ENCODE measurements around the gene ELOB. TPM values are rescaled to one million over a fixed set of nuclear protein-coding genes. Genes with fewer than 3 reads are reported as not detected.

The ELOB gene
- total RNA-seq, 1 donor from 2014 or later = 530 TPM

DNA sequence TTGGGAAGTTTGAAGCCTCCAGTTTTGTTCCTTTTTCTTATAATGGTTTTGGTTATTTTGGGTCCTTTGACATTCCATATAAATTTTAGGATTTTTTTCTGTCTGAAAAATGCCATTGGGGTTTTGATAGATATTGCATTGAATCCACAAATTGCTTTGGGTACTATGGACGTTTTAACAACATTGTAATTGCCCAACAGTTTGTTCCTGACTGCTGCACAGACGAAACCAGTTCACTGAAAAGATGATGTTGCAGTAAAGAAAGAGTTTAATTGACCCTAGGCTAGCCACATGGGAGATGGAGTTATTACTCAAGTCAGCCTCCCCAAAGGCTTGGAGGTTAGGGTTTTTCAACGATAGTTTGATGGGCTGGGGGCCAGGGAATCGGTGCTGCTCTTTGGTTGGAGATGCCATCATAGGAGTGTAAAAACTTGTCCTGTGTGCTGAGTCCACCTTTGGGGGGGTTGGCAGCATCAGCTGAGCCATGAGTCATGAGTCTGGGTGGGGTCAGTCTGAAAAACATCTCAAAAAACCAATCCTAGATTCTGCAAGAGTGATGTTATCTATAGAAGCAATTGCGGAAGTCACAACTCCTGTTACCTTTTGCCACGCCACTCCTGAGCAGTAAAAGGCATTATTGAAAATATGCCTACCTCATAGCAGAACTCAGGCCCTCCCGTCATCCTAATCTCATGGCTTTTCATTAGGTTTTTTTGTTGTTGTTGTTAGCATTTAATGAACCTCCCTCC is 18.5 kb upstream of the ELOB start:
- TF ChIP-seq, protein P1, sequence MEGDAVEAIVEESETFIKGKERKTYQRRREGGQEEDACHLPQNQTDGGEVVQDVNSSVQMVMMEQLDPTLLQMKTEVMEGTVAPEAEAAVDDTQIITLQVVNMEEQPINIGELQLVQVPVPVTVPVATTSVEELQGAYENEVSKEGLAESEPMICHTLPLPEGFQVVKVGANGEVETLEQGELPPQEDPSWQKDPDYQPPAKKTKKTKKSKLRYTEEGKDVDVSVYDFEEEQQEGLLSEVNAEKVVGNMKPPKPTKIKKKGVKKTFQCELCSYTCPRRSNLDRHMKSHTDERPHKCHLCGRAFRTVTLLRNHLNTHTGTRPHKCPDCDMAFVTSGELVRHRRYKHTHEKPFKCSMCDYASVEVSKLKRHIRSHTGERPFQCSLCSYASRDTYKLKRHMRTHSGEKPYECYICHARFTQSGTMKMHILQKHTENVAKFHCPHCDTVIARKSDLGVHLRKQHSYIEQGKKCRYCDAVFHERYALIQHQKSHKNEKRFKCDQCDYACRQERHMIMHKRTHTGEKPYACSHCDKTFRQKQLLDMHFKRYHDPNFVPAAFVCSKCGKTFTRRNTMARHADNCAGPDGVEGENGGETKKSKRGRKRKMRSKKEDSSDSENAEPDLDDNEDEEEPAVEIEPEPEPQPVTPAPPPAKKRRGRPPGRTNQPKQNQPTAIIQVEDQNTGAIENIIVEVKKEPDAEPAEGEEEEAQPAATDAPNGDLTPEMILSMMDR (IDR thresholded peaks at IDR 0.05) = no peak
- no peak for TF ChIP-seq POLR2AphosphoS5 (IDR thresholded peaks at IDR 0.05; ENCODE audit: insufficient read depth in 1 of 2, low read depth in 1 of 2)
- TF ChIP-seq POLR2A (IDR thresholded peaks at IDR 0.05) = no peak
- DNase-seq (ENCODE audit: extremely low spot score in 2 of 2) = no peak
- H3K27ac ChIP-seq = no peak overlapping the region
- no peaks in the 10 kb centered on the region for H3K4me1 ChIP-seq
- no peak overlapping the region for H3K4me3 ChIP-seq
- intact Hi-C loops (cut with DNase I) = no loop called here
- H3K9me3 ChIP-seq = no peaks in the 10 kb centered on the region
- H3K27me3 ChIP-seq = no peaks in the 10 kb centered on the region
- H3K36me3 ChIP-seq = no peaks in the 10 kb centered on the region

DNA sequence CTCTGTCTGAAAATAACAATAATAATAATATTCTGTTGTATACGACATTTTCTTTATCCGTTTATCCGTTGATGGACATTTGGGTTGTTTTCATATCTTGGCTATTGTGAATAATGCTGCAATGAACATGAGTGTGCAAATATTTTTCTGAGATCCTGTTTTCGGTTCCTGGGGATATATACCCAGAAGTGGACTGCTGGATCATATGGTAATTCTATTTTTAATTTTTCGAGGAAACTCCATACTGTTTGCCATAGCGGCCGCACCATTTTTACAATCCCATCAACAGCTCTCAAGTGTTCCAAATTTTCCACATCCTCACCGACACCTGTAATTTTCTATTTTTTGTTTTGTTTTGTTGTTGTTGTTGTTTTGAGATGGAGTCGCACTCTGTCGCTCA is 15.9 kb upstream of the ELOB start:
- no peak overlapping the region for H3K27ac ChIP-seq
- no peaks in the 10 kb centered on the region for H3K9me3 ChIP-seq
- DNase-seq (ENCODE audit: extremely low spot score in 2 of 2) = no peak
- H3K4me1 ChIP-seq = no peaks in the 10 kb centered on the region
- H3K27me3 ChIP-seq = no peaks in the 10 kb centered on the region
- TF ChIP-seq POLR2A (IDR thresholded peaks at IDR 0.05) (no peak), POLR2AphosphoS5 (IDR thresholded peaks at IDR 0.05; ENCODE audit: insufficient read depth in 1 of 2, low read depth in 1 of 2) (no peak)
- TF ChIP-seq, protein P1 (IDR thresholded peaks at IDR 0.05) = no peak
- H3K36me3 ChIP-seq = no peaks in the 10 kb centered on the region
- no peak overlapping the region for H3K4me3 ChIP-seq
- intact Hi-C loops (cut with DNase I) = no loop called here

DNA sequence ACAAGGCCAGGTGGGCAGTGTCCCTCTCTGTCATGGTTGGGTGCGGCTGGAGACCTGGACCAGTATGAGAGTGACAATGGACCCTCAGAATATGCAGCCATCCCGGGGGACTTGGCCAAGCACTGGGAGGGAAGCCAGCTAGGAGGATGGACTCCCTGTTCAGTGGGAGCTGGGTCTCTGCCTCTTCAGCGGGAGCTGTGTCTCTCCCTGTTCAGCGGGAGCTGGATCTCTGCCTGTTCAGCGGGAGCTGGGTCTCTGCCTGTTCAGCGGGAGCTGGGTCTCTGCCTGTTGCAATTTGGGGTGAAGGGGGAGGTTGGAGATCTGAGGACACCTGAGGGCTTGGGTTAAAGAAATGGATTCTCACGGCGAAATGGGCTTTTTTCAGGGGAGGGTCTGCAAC is 14.1 kb upstream of the ELOB start:
- TF ChIP-seq, protein P1 (IDR thresholded peaks at IDR 0.05) = no peak
- TF ChIP-seq POLR2A (IDR thresholded peaks at IDR 0.05) (no peak), POLR2AphosphoS5 (IDR thresholded peaks at IDR 0.05; ENCODE audit: insufficient read depth in 1 of 2, low read depth in 1 of 2) (no peak)
- DNase-seq (ENCODE audit: extremely low spot score in 2 of 2) = no peak
- intact Hi-C loops (cut with DNase I) = no loop called here
- Histone ChIP-seq H3K36me3 (no peaks in the 10 kb centered on the region), H3K9me3 (no peaks in the 10 kb centered on the region), H3K4me3 (no peak overlapping the region), H3K27ac (no peak overlapping the region), H3K27me3 (no peaks in the 10 kb centered on the region), H3K4me1 (no peaks in the 10 kb centered on the region)

DNA sequence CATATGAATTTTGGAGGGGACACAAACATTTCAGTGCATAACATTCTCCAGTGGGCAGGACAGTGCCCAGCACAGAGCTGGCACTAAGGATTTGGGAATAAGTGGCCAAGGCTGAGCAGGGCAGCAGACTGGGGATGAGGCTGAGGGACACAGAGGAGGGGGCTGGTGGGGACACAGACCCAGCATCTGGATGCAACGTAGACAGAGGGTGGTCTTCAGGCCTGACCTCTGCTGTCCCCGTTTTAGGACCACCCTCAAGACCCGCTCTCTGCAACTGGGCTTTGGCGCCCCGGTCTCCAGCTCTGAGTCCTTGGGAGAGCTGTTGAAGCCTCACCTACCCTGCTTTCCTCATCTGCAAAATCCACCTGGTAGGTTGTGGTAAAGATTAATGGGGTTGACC is 13.6 kb upstream of the ELOB start:
- no peak overlapping the region for H3K27ac ChIP-seq
- intact Hi-C loops (cut with DNase I) = no loop called here
- no peaks in the 10 kb centered on the region for H3K27me3 ChIP-seq
- no peaks in the 10 kb centered on the region for H3K36me3 ChIP-seq
- no peaks in the 10 kb centered on the region for H3K9me3 ChIP-seq
- DNase-seq (ENCODE audit: extremely low spot score in 2 of 2) = no peak
- H3K4me3 ChIP-seq = no peak overlapping the region
- TF ChIP-seq, protein P1 (IDR thresholded peaks at IDR 0.05) = no peak
- TF ChIP-seq POLR2A (IDR thresholded peaks at IDR 0.05) (no peak), POLR2AphosphoS5 (IDR thresholded peaks at IDR 0.05; ENCODE audit: insufficient read depth in 1 of 2, low read depth in 1 of 2) (no peak)
- peaks cover 3% of the 10 kb centered on the region for H3K4me1 ChIP-seq

DNA sequence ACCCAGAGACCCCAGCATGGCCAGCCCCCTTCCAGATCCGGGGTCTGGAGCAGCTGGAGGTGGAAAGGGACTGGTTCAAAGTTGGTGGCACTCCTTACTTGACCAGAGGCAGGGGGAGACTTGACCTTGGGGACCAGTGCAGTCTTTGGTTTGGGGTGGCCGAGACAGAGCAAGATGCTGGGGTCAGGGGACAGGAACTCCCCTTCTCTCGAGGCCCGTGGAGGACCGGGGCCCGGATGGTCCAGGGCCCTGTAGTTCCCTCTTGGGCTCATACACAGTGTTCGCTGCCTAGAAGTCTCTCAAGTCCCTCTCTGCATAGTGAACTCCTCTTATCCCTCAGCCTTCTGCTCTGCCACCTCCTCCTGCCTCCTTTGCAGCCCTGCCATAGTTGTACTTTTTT is 10.9 kb upstream of the ELOB start:
- TF ChIP-seq, protein P1 (IDR thresholded peaks at IDR 0.05) = no peak
- TF ChIP-seq POLR2AphosphoS5 (IDR thresholded peaks at IDR 0.05; ENCODE audit: insufficient read depth in 1 of 2, low read depth in 1 of 2) (no peak), POLR2A (IDR thresholded peaks at IDR 0.05) (no peak)
- no peaks in the 10 kb centered on the region for H3K27me3 ChIP-seq
- H3K4me1 ChIP-seq = peaks cover 11% of the 10 kb centered on the region
- intact Hi-C loops (cut with DNase I) = no loop called here
- no peak overlapping the region for H3K4me3 ChIP-seq
- no peak overlapping the region for H3K27ac ChIP-seq
- H3K9me3 ChIP-seq = no peaks in the 10 kb centered on the region
- no peaks in the 10 kb centered on the region for H3K36me3 ChIP-seq
- DNase-seq (ENCODE audit: extremely low spot score in 2 of 2) = no peak
